K562 (cell line): ENCODE measurements around the gene ZCCHC9. TPM values are rescaled to one million over a fixed set of nuclear protein-coding genes. Genes with fewer than 3 reads are reported as not detected.

ENCODE experiments used
- ARID3B ChIP-seq: fragments of 250-450 bp; sonication (Bioruptor Pico); IDR thresholded peaks from 2 replicates; pipeline ENCODE4 v1.4.0; 2020; ENCODE audit warnings: borderline replicate concordance
- ARNT ChIP-seq, 2 experiments: fragments of 450-650 bp; IDR thresholded peaks; 2 replicates each; pipeline ENCODE4 v1.6.1; 2016; ENCODE audit warnings: mild to moderate bottlenecking in 1 of 2
- BCL6 ChIP-seq: fragments of 250-450 bp; sonication (Bioruptor Pico); IDR thresholded peaks from 2 replicates; pipeline ENCODE4 v1.4.0; 2020
- POLR2H ChIP-seq: IDR thresholded peaks from 2 replicates; pipeline ENCODE4 v1.6.1; 2016; ENCODE audit warnings: missing genetic modification characterization, low read depth, mild to moderate bottlenecking, control low read depth, missing compliant biosample characterization, moderate library complexity
- RBM22 ChIP-seq: fragments of 200-400 bp; formaldehyde crosslinking; IDR thresholded peaks from 2 replicates; pipeline ENCODE4 v1.6.1; 2018; ENCODE audit warnings: low read length, low read depth; ENCODE audit not compliant: poor library complexity, severe bottlenecking
- RNF219 ChIP-seq: fragments of 250-450 bp; sonication (Bioruptor Pico); IDR thresholded peaks from 2 replicates; pipeline ENCODE4 v1.5.0; 2022; ENCODE audit warnings: mild to moderate bottlenecking
- TCF15 ChIP-seq: fragments of 250-450 bp; sonication (Bioruptor Pico); IDR thresholded peaks from 2 replicates; pipeline ENCODE4 v1.8.0; 2022; ENCODE audit warnings: moderate library complexity, mild to moderate bottlenecking, inconsistent platforms
- polyA plus RNA-seq, 8 experiments: library from polyadenylated mRNA; depleted of rRNA in 4 of 8; stranded (reverse) in 5 of 8; unstranded in 3 of 8; fragments of >200 nt; fragmentation: Nextera tagmentation in 2 of 8; fragmentation: Illumina TruSeq in 1 of 8; extraction: Ambion mirVana in 2 of 8; extraction: Trizol in 1 of 8; gene quantifications; 2 replicates each; pipeline versions ENCODE4 v1.2.1 to v1.2.3, GENCODE V29; 2011 to 2014; ENCODE audit warnings: inconsistent platforms in 1 of 8, missing spikeins in 1 of 8
- total RNA-seq, 7 experiments: library from RNA; depleted of rRNA in 6 of 7; stranded (reverse); fragments of >200 nt in 6 of 7; fragmentation: Illumina TruSeq in 2 of 7; extraction: Trizol in 2 of 7; gene quantifications; 2 replicates each; pipeline versions ENCODE4 v1.2.1 to v1.2.3, GENCODE V29; 2011 to 2021; ENCODE audit warnings: low replicate concordance in 1 of 7

The ZCCHC9 gene
- total and polyA plus RNA-seq, 9 of the 15 experiments (the other 6 are each of a cell fraction or from before 2014, with no cell fraction given) = 40.3 to 95.3 (median 59.9) TPM

- TF ChIP-seq ARID3B (CRISPR knock-in tag) (no peak), RBM22 (no peak), ARNT (IDR thresholded peaks at IDR 0.05) (no peak), RNF219 (CRISPR knock-in tag) (no peak), BCL6 (CRISPR knock-in tag) (no peak), POLR2H (no peak), TCF15 (CRISPR knock-in tag) (no peak)
Observed at GRCh38 chr5:81353189-81353588, 51.8 kb downstream of the ZCCHC9 start (continued).
